Tibial nerve (tissue), 3 donors: Measurements from ENCODE around the gene MED23.
"Not testable (repeated sequence)": the region's sequence is repeated elsewhere in the genome, so short reads cannot be mapped to it uniquely, and the experiment has no call there.

ENCODE experiments used
- CTCF ChIP-seq, 5 experiments: fragments of 200-600 bp in 3 of 5; fragments of 450-650 bp in 2 of 5; sonication (generic) in 3 of 5; IDR thresholded peaks; one replicate each; pipeline ENCODE4 v1.5.1; 2016 to 2019; ENCODE audit warnings: antibody characterized with exemption in 5 of 5, mild to moderate bottlenecking in 3 of 5, moderate library complexity in 2 of 5
- POLR2A ChIP-seq, 2 donors: fragments of 450-650 bp; IDR thresholded peaks; one replicate each; pipeline ENCODE4 v1.6.1; 2017; ENCODE audit warnings: antibody characterized with exemption in 2 of 2, mild to moderate bottlenecking in 2 of 2, moderate library complexity in 2 of 2

- not testable (repeated sequence) for TF ChIP-seq CTCF, POLR2A (IDR thresholded peaks at IDR 0.05)
Measured at GRCh38 chr6:131530936-131531335, 97.1 kb downstream of the MED23 start.
